Sigmoid colon (tissue), 7 donors: ENCODE measurements around the gene CHST14. TPM values are rescaled to one million over a fixed set of nuclear protein-coding genes. Genes with fewer than 3 reads are reported as not detected.

Experiments used
- DNase-seq: peaks from one replicate; pipeline ENCODE4 v3.0.0-alpha.2; 2019
- H3K27ac ChIP-seq, 4 donors: fragments of 200-600 bp; sonication (generic); one replicate each; pipeline ENCODE4 v1.5.1; 2016 to 2019; ENCODE audit warnings: mild to moderate bottlenecking in 1 of 4
- H3K27me3 ChIP-seq, 3 donors: fragments of 200-600 bp; sonication (generic); one replicate each; pipeline ENCODE4 v1.5.1; 2019; ENCODE audit warnings: mild to moderate bottlenecking in 1 of 3
- H3K36me3 ChIP-seq, 4 donors: fragments of 200-600 bp; sonication (generic); one replicate each; pipeline ENCODE4 v1.5.1; 2016 to 2019
- H3K4me1 ChIP-seq, 4 donors: fragments of 200-600 bp; sonication (generic); one replicate each; pipeline ENCODE4 v1.5.1; 2017 to 2019
- H3K4me3 ChIP-seq, 4 donors: fragments of 200-600 bp; sonication (generic); one replicate each; pipeline ENCODE4 v1.5.1; 2017 to 2019; ENCODE audit warnings: mild to moderate bottlenecking in 2 of 4, moderate library complexity in 1 of 4
- H3K9me3 ChIP-seq, 4 donors: fragments of 200-600 bp in 3 of 4; sonication (generic) in 3 of 4; one replicate each; pipeline versions ENCODE4 v1.5.1 to v1.6.1; 2013 to 2019
- CTCF ChIP-seq, 4 experiments: fragments of 450-650 bp in 3 of 4; fragments of 200-600 bp in 1 of 4; IDR thresholded peaks; one replicate each; pipeline ENCODE4 v1.5.1; 2016 to 2019; ENCODE audit warnings: antibody characterized with exemption in 4 of 4, mild to moderate bottlenecking in 3 of 4, moderate library complexity in 2 of 4
- EP300 ChIP-seq, 4 donors: sonication (generic); formaldehyde crosslinking; IDR thresholded peaks; one replicate each; pipeline ENCODE4 v1.6.1; 2017; ENCODE audit warnings: antibody characterized with exemption in 4 of 4
- POLR2A ChIP-seq, 2 donors: fragments of 450-650 bp; IDR thresholded peaks; one replicate each; pipeline ENCODE4 v1.6.1; 2016; ENCODE audit warnings: antibody characterized with exemption in 2 of 2, mild to moderate bottlenecking in 2 of 2, moderate library complexity in 2 of 2
- POLR2AphosphoS5 ChIP-seq, 4 donors: sonication (generic); formaldehyde crosslinking; IDR thresholded peaks; one replicate each; pipeline ENCODE4 v1.6.1; 2017; ENCODE audit warnings: antibody characterized with exemption in 4 of 4
- WGBS, 2 donors: extraction: QIAGEN DNeasy Blood & Tissue Kit; methylation state at CpG; one replicate each; pipeline ENCODE4 v1.1.7; 2013; 5-methylcytosine and 5-hydroxymethylcytosine counted together
- intact Hi-C: fragments of 100-400 bp; cut with DNase I; formaldehyde crosslinking; loops from one replicate; pipeline ENCODE4 v1.15.1; 2023
- polyA plus RNA-seq, 3 donors: library from polyadenylated mRNA; stranded (reverse); fragments of 200-250 nt; gene quantifications; one replicate each; pipeline ENCODE4 v1.2.3, GENCODE V29; 2013
- total RNA-seq, 4 donors: library from RNA; depleted of rRNA; stranded (reverse); fragments of >200 nt; gene quantifications; one replicate each; pipeline ENCODE4 v1.1.0, GENCODE V29; 2016
- donor health status: healthy with polysubstance abuse.
- donor health status: Bipolar disorder and iron deficiency.
- donor health status: healthy.

Gene CHST14
- total and polyA plus RNA-seq, 7 donors: 1.2 to 10.2 (median 6.4) TPM

- WGBS, 2 donors: 58 to 80% methylated on average over 7 of the region's 7 CpGs
- Histone ChIP-seq H3K9me3 (no peaks in the 10 kb centered on the region), H3K4me3 (no peak overlapping the region), H3K27me3 (no peaks in the 10 kb centered on the region), H3K36me3 (peaks cover 0 to 19% (median 8%) of the 10 kb centered on the region in 4 donors), H3K27ac (no peak overlapping the region), H3K4me1 (peaks cover 0 to 12% (median 10%) of the 10 kb centered on the region in 4 donors)
- TF ChIP-seq EP300 (IDR thresholded peaks at IDR 0.05) (no peak), POLR2AphosphoS5 (IDR thresholded peaks at IDR 0.05) (no peak), CTCF (IDR thresholded peaks at IDR 0.05) (no peak), POLR2A (IDR thresholded peaks at IDR 0.05) (no peak)
- no peak for DNase-seq
- intact Hi-C loops: no loop called here
Observed at GRCh38 chr15:40456299-40456712, 14.5 kb upstream of the CHST14 start.

GRCh38 chr15:40456738-40457137 is 14.0 kb upstream of the CHST14 start:
- intact Hi-C loops: no loop called here
- TF ChIP-seq POLR2A (IDR thresholded peaks at IDR 0.05) (no peak), POLR2AphosphoS5 (IDR thresholded peaks at IDR 0.05) (no peak), EP300 (IDR thresholded peaks at IDR 0.05) (no peak), CTCF (IDR thresholded peaks at IDR 0.05) (no peak)
- peaks cover 0 to 12% (median 10%) of the 10 kb centered on the region in 4 donors for H3K4me1 ChIP-seq
- no peaks in the 10 kb centered on the region for H3K27me3 ChIP-seq
- no peak overlapping the region for H3K4me3 ChIP-seq
- WGBS, 2 donors: 79 to 88% methylated on average over 4 of the region's 4 CpGs
- no peak for DNase-seq
- peaks cover 0 to 21% (median 9%) of the 10 kb centered on the region in 4 donors for H3K36me3 ChIP-seq
- no peak overlapping the region for H3K27ac ChIP-seq
- H3K9me3 ChIP-seq: no peaks in the 10 kb centered on the region

GRCh38 chr15:40458495-40459371 is 12.1 kb upstream of the CHST14 start:
- no peak overlapping the region for H3K27ac ChIP-seq
- peaks cover 3 to 41% (median 13%) of the 10 kb centered on the region in 4 donors for H3K36me3 ChIP-seq
- peaks cover 0 to 12% (median 10%) of the 10 kb centered on the region in 4 donors for H3K4me1 ChIP-seq
- no peak for TF ChIP-seq CTCF (IDR thresholded peaks at IDR 0.05)
- no peak for TF ChIP-seq POLR2AphosphoS5 (IDR thresholded peaks at IDR 0.05)
- no peak for TF ChIP-seq EP300 (IDR thresholded peaks at IDR 0.05)
- TF ChIP-seq POLR2A (IDR thresholded peaks at IDR 0.05): no peak
- H3K27me3 ChIP-seq: no peaks in the 10 kb centered on the region
- no peaks in the 10 kb centered on the region for H3K9me3 ChIP-seq
- WGBS, 2 donors: 96% methylated on average over 37 of the region's 37 CpGs
- intact Hi-C loops: no loop called here
- no peak for DNase-seq
- no peak overlapping the region for H3K4me3 ChIP-seq

- WGBS, 2 donors: 96 to 97% methylated on average over 19 of the region's 19 CpGs
Observed at GRCh38 chr15:40459391-40460015, 11.3 kb upstream of the CHST14 start.

More at GRCh38 chr15:40459391-40460015, 11.3 kb upstream of the CHST14 start:
- DNase-seq: no peak
- H3K9me3 ChIP-seq: no peaks in the 10 kb centered on the region
- peaks cover 0 to 8% (median 8%) of the 10 kb centered on the region in 4 donors for H3K4me1 ChIP-seq
- H3K4me3 ChIP-seq: no peak overlapping the region
- H3K27ac ChIP-seq: no peak overlapping the region
- no peaks in the 10 kb centered on the region for H3K27me3 ChIP-seq
- intact Hi-C loops: no loop called here
- TF ChIP-seq CTCF (IDR thresholded peaks at IDR 0.05): no peak
- TF ChIP-seq POLR2AphosphoS5 (IDR thresholded peaks at IDR 0.05): no peak
- no peak for TF ChIP-seq POLR2A (IDR thresholded peaks at IDR 0.05)
- no peak for TF ChIP-seq EP300 (IDR thresholded peaks at IDR 0.05)
- H3K36me3 ChIP-seq: peaks cover 11 to 48% (median 19%) of the 10 kb centered on the region in 4 donors
